T-helper 1 cell treated with Interleukin-12 subunit alpha and Interleukin-12 subunit beta and Interleukin-4 antibody, amounts not matched to agents 30 μg/mL and 1 μg/mL, for 36 hours (primary cell): ENCODE measurements around the gene TCF12.
"Not testable (repeated sequence)": the region's sequence is repeated elsewhere in the genome, so short reads cannot be mapped to it uniquely, and the experiment has no call there.

Experiments
- H3K27ac Mint-ChIP-seq: one replicate; pipeline ENCODE4 v1.8.0; 2021; ENCODE audit warnings: mild to moderate bottlenecking, mixed read lengths
- H3K27me3 Mint-ChIP-seq: one replicate; pipeline ENCODE4 v1.8.0; 2021; ENCODE audit warnings: low read depth, mixed read lengths
- H3K36me3 Mint-ChIP-seq: one replicate; pipeline ENCODE4 v1.8.0; 2021; ENCODE audit warnings: low read depth, mixed read lengths
- H3K4me1 Mint-ChIP-seq: one replicate; pipeline ENCODE4 v1.8.0; 2021; ENCODE audit warnings: low read depth, mixed read lengths
- H3K4me3 Mint-ChIP-seq: one replicate; pipeline ENCODE4 v1.8.0; 2021; ENCODE audit warnings: mild to moderate bottlenecking, moderate library complexity, mixed read lengths
- H3K9me3 Mint-ChIP-seq: one replicate; pipeline ENCODE4 v1.8.0; 2021; ENCODE audit warnings: mixed read lengths

Gene TCF12

DNA sequence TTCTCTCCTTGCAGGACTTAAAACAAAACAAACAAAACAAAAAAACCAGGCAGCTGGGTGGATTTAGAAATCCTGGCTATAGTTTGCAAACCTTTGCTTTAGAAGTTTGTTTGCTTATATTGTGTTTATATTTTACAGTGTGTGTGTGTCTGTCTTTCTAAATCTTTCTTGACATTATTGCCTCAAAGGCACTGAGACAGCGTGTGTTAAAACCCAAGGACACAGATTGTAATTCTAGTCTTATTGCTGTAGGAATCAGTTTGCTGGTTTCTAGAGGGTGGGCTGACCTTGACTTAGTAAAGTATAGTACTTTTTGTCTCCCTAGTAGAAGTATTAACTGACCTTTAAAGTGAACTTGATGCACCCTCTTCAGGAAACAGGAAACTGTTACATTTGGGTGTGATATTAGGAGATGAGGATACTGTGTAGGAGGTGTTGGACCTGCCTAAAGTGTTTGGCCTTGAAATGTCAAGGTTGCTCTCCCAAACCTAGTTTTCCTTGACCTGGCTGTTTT lies 71.0 kb downstream of the TCF12 start:
- no peak overlapping the region for H3K27ac Mint-ChIP-seq
- no peak overlapping the region for H3K4me3 Mint-ChIP-seq
- H3K4me1 Mint-ChIP-seq = peaks cover 25% of the 10 kb centered on the region
- H3K9me3 Mint-ChIP-seq = peaks cover 8% of the 10 kb centered on the region
- H3K36me3 Mint-ChIP-seq = peaks cover 20% of the 10 kb centered on the region
- H3K27me3 Mint-ChIP-seq = no peaks in the 10 kb centered on the region

- Mint-ChIP-seq H3K27ac (no peak overlapping the region), H3K4me1 (peaks cover 14% of the 10 kb centered on the region), H3K9me3 (peaks cover 8% of the 10 kb centered on the region), H3K4me3 (no peak overlapping the region), H3K27me3 (no peaks in the 10 kb centered on the region), H3K36me3 (peaks cover 21% of the 10 kb centered on the region)
Measured at GRCh38 chr15:56991017-56991416, 72.6 kb downstream of the TCF12 start.

- Mint-ChIP-seq H3K9me3 (peaks cover 13% of the 10 kb centered on the region), H3K4me1 (peaks cover 14% of the 10 kb centered on the region), H3K4me3 (no peak overlapping the region), H3K27me3 (no peaks in the 10 kb centered on the region), H3K27ac (no peak overlapping the region), H3K36me3 (peaks cover 21% of the 10 kb centered on the region)
Measured at GRCh38 chr15:56992725-56993124, 74.3 kb downstream of the TCF12 start.

- H3K4me1 Mint-ChIP-seq = peaks cover 14% of the 10 kb centered on the region
- peaks cover 13% of the 10 kb centered on the region for H3K9me3 Mint-ChIP-seq
- H3K27me3 Mint-ChIP-seq = no peaks in the 10 kb centered on the region
- no peak overlapping the region for H3K4me3 Mint-ChIP-seq
- no peak overlapping the region for H3K27ac Mint-ChIP-seq
- peaks cover 21% of the 10 kb centered on the region for H3K36me3 Mint-ChIP-seq
Measured at GRCh38 chr15:56994280-56994679, 75.8 kb downstream of the TCF12 start.

GRCh38 chr15:56996093-56996492 lies 77.6 kb downstream of the TCF12 start:
- H3K36me3 Mint-ChIP-seq = peaks cover 20% of the 10 kb centered on the region
- H3K27me3 Mint-ChIP-seq = no peaks in the 10 kb centered on the region
- no peak overlapping the region for H3K4me3 Mint-ChIP-seq
- H3K9me3 Mint-ChIP-seq = peaks cover 13% of the 10 kb centered on the region
- H3K4me1 Mint-ChIP-seq = peaks cover 4% of the 10 kb centered on the region
- no peak overlapping the region for H3K27ac Mint-ChIP-seq

DNA sequence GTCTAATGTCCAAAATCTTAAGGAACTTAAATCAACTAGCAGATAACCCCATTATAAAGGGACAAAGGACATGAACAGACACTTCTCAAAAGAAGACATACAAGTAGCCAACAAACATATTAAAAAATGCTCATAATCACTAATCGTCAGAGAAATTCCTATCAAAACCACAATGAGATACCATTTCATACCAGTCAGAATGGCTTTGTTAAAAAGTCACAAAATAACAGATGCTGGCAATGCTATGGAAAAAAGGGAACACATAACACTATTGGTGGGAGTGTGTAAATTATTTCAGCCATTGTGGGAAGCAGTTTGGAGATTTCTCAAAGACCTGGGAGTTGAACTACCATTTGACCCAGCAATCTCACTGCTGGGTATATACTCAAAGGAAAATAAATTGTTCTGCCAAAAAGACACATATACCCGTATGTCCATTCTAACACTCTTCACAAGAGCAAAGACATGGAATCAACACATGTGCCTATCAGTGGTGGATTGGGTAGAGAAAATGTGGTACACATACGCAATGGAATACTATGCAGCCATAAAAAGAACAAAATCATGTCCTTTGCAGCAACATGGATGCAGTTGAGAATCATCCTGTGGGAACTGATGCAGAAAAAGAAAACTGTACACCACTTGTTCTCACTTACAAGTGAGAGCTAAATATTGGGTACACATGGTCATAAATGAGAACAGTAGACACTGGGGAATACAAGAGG lies 78.5 kb downstream of the TCF12 start:
- H3K27ac Mint-ChIP-seq = no peak overlapping the region

GRCh38 chr15:57003418-57003817 lies 85.0 kb downstream of the TCF12 start:
- H3K4me3 Mint-ChIP-seq = no peak overlapping the region

More for the DNA sequence above, 78.5 kb downstream of the TCF12 start:
- no peak overlapping the region for H3K4me3 Mint-ChIP-seq
- H3K27me3 Mint-ChIP-seq = no peaks in the 10 kb centered on the region
- H3K9me3 Mint-ChIP-seq = peaks cover 13% of the 10 kb centered on the region
- peaks cover 4% of the 10 kb centered on the region for H3K4me1 Mint-ChIP-seq
- peaks cover 19% of the 10 kb centered on the region for H3K36me3 Mint-ChIP-seq

DNA sequence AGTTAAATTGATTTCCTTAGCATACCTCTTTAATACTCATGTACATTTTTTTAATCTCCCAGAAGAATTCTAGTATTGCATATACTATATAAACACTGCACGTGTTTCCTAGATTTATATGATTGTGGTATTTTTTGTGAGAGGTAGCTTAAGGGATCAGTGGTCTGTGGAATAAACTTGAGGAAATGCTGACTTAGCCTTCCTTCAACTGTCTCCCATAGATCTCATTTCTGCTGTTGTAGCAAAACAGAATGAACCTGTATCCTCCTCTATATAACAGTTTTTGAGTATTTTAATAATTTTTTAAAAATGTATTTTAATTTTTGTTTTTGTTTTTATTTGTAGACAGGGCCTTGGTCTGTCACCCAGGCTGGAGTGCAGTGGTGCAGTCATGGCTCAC lies 86.8 kb downstream of the TCF12 start:
- no peak overlapping the region for H3K4me3 Mint-ChIP-seq

More at GRCh38 chr15:57003418-57003817, 85.0 kb downstream of the TCF12 start:
- Mint-ChIP-seq H3K9me3 (no peaks in the 10 kb centered on the region), H3K27ac (no peak overlapping the region), H3K27me3 (no peaks in the 10 kb centered on the region), H3K36me3 (no peaks in the 10 kb centered on the region), H3K4me1 (peaks cover 2% of the 10 kb centered on the region)

DNA sequence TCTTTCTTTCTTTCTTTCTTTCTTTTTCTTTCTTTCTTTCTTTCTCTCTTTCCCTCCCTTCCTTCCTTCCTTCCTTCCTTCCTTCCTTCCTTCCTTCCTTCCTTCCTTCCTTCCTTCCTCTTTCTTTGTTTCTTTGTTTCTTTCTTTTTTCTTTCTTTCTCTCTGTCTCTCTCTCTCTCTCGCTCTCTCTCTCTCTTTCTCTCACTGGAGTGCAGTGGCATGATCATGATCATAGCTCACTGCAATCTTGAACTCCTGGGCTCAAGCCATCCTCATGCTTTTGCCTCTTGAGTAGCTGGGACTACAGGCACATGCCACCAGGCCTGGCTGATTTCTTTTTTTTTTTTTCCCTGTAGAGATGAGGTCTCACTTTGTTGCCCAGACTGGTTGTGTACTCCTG lies 89.4 kb downstream of the TCF12 start:
- not testable (repeated sequence) for H3K9me3 Mint-ChIP-seq, H3K4me3 Mint-ChIP-seq, H3K27me3 Mint-ChIP-seq, H3K36me3 Mint-ChIP-seq, H3K4me1 Mint-ChIP-seq, H3K27ac Mint-ChIP-seq

More for the DNA sequence above, 86.8 kb downstream of the TCF12 start:
- Mint-ChIP-seq H3K4me1 (peaks cover 2% of the 10 kb centered on the region), H3K27me3 (no peaks in the 10 kb centered on the region), H3K36me3 (peaks cover 3% of the 10 kb centered on the region), H3K27ac (no peak overlapping the region), H3K9me3 (no peaks in the 10 kb centered on the region)

GRCh38 chr15:57010724-57011123 lies 92.3 kb downstream of the TCF12 start:
- no peaks in the 10 kb centered on the region for H3K9me3 Mint-ChIP-seq
- H3K4me1 Mint-ChIP-seq = peaks cover 2% of the 10 kb centered on the region
- no peaks in the 10 kb centered on the region for H3K27me3 Mint-ChIP-seq
- peaks cover 3% of the 10 kb centered on the region for H3K36me3 Mint-ChIP-seq
- no peak overlapping the region for H3K4me3 Mint-ChIP-seq
- no peak overlapping the region for H3K27ac Mint-ChIP-seq

DNA sequence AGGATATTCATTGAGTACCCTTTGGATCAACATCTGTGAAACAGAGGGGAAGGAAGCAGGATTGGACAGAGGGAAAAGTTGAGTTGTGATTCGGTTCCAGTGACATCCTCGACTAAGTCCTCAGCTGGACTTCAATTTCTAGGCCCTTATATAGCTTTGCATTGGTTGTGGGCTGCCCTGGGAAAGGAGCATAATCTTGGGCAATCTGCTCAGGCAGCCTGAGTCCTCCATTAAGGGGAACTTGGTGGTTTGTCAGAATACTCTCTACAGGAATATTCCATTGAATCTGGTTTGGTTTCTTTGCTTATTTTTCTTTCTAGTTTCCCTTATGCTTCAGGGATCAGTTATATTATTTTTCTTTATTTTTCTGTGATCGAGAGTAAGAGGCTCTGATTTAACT lies 94.1 kb downstream of the TCF12 start:
- Mint-ChIP-seq H3K4me3 (no peak overlapping the region), H3K4me1 (peaks cover 2% of the 10 kb centered on the region), H3K27ac (no peak overlapping the region), H3K9me3 (no peaks in the 10 kb centered on the region), H3K36me3 (peaks cover 3% of the 10 kb centered on the region), H3K27me3 (no peaks in the 10 kb centered on the region)

DNA sequence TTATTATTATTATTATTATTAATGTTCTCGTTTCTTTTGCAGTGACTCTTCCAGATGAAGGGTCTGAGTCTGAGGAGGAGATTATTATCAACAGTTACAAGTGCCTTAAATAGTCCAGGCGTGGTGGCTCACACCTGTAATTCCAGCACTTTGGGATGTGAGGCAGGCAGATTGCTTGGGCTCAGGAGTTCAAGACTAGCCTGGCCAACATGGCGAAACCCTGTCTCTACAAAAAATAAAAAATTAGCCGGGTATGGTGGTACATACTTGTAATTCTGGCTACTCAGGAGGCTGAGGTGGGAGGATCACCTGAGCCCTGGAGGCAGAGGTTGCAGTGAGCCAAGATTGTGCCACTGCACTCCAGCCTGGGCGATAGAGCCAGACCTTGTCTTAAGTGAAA lies 96.5 kb downstream of the TCF12 start:
- H3K27ac Mint-ChIP-seq, H3K4me1 Mint-ChIP-seq, H3K36me3 Mint-ChIP-seq, H3K9me3 Mint-ChIP-seq, H3K4me3 Mint-ChIP-seq, H3K27me3 Mint-ChIP-seq: not testable (repeated sequence)

DNA sequence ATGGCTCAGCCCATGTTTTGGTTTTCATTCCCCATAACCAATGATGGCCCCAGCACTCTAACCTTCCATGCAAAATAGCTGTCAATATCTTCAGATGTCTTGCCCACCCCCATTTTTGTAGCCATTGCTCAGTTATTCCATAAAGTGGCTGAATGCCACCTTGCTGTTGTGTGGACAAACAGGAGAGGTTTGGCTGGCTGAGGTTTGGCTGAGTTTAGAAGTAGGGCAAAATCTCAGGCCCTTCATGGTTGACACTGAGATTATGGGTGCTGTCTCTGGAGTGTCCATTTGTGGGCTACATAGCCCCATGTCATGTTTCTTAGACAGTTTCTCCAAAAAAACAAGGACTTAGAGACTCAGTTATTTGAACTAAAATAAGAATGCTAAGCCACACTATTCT lies 96.9 kb downstream of the TCF12 start:
- Mint-ChIP-seq H3K4me3 (no peak overlapping the region), H3K4me1 (peaks cover 3% of the 10 kb centered on the region), H3K36me3 (no peaks in the 10 kb centered on the region), H3K9me3 (no peaks in the 10 kb centered on the region), H3K27ac (no peak overlapping the region), H3K27me3 (no peaks in the 10 kb centered on the region)

- peaks cover 2% of the 10 kb centered on the region for H3K36me3 Mint-ChIP-seq
- peaks cover 3% of the 10 kb centered on the region for H3K4me1 Mint-ChIP-seq
- no peak overlapping the region for H3K4me3 Mint-ChIP-seq
- no peak overlapping the region for H3K27ac Mint-ChIP-seq
- no peaks in the 10 kb centered on the region for H3K9me3 Mint-ChIP-seq
- no peaks in the 10 kb centered on the region for H3K27me3 Mint-ChIP-seq
Measured at GRCh38 chr15:57015897-57016296, 97.5 kb downstream of the TCF12 start.

GRCh38 chr15:57017024-57017423 lies 98.6 kb downstream of the TCF12 start:
- no peak overlapping the region for H3K27ac Mint-ChIP-seq

More at GRCh38 chr15:57017024-57017423, 98.6 kb downstream of the TCF12 start:
- H3K9me3 Mint-ChIP-seq = peaks cover 9% of the 10 kb centered on the region
- peaks cover 6% of the 10 kb centered on the region for H3K36me3 Mint-ChIP-seq
- no peak overlapping the region for H3K4me3 Mint-ChIP-seq
- peaks cover 3% of the 10 kb centered on the region for H3K4me1 Mint-ChIP-seq
- H3K27me3 Mint-ChIP-seq = no peaks in the 10 kb centered on the region
